SU-DHL-6 (cell line): ENCODE measurements around the gene LYSMD3.

Experiments
- H2AFZ ChIP-seq: fragments of 200-600 bp; sonication (generic); 2 replicates; pipeline ENCODE4 v1.6.1; 2014; ENCODE audit warnings: low read depth, mild to moderate bottlenecking, moderate library complexity, mixed read lengths, antibody characterized with exemption, low read length; ENCODE audit not compliant: severe bottlenecking
- H3F3A ChIP-seq: fragments of 200-600 bp; shearing (Covaris generic); 2 replicates; pipeline ENCODE4 v1.6.0; 2016; ENCODE audit warnings: antibody characterized with exemption, mild to moderate bottlenecking; ENCODE audit not compliant: insufficient read depth
- H3K27ac ChIP-seq: fragments of 200-600 bp; sonication (generic); 2 replicates; pipeline ENCODE4 v1.5.1; 2016; ENCODE audit warnings: low read depth, mild to moderate bottlenecking, low read length, moderate library complexity, mixed read lengths
- H3K27me3 ChIP-seq: fragments of 200-600 bp; sonication (generic), shearing (Covaris generic); 2 replicates; pipeline ENCODE4 v1.6.0; 2014; ENCODE audit warnings: mild to moderate bottlenecking, low read length
- H3K36me3 ChIP-seq: fragments of 200-600 bp; sonication (generic); 2 replicates; pipeline ENCODE4 v1.6.1; 2014; ENCODE audit warnings: mild to moderate bottlenecking, low read length, mixed read lengths
- H3K4me2 ChIP-seq: fragments of 300-600, 200-600 bp; shearing (Covaris generic), sonication (generic); 2 replicates; pipeline ENCODE4 v1.6.0; 2014; ENCODE audit warnings: low read length, low read depth, mild to moderate bottlenecking; ENCODE audit not compliant: poor library complexity, severe bottlenecking
- H3K4me3 ChIP-seq: fragments of 200-600 bp; sonication (generic); 2 replicates; pipeline ENCODE4 v1.5.1; 2014; ENCODE audit warnings: antibody characterized with exemption, low read length, mild to moderate bottlenecking, mixed read lengths; ENCODE audit not compliant: insufficient read depth, poor library complexity, severe bottlenecking
- H3K79me2 ChIP-seq: fragments of 200-600 bp; sonication (generic); 2 replicates; pipeline ENCODE4 v1.6.1; 2014; ENCODE audit warnings: mild to moderate bottlenecking, low read length, moderate library complexity; ENCODE audit not compliant: insufficient read depth
- H3K9ac ChIP-seq: fragments of 200-600 bp; sonication (generic); 2 replicates; pipeline ENCODE4 v1.7.0; 2014; ENCODE audit warnings: mild to moderate bottlenecking, low read length
- H3K9me2 ChIP-seq: fragments of 200-600 bp; sonication (generic); replicated peaks from 2 replicates; pipeline ENCODE4 v1.6.1; 2014; ENCODE audit warnings: low read length; ENCODE audit not compliant: insufficient read depth
- H3K9me3 ChIP-seq: fragments of 200-600 bp; sonication (generic); 2 replicates; pipeline ENCODE4 v1.6.1; 2014; ENCODE audit warnings: low read length, mixed read lengths; ENCODE audit not compliant: insufficient read depth
- H4K20me1 ChIP-seq: fragments of 200-600 bp; sonication (generic); 2 replicates; pipeline ENCODE4 v1.6.1; 2014; ENCODE audit warnings: low read depth, mild to moderate bottlenecking, antibody characterized with exemption, low read length, moderate library complexity, mixed read lengths
- EZH2phosphoT487 ChIP-seq: fragments of 200-600 bp; sonication (generic), shearing (Covaris generic); conservative IDR thresholded peaks from 2 replicates; pipeline ENCODE4 v1.6.1; 2018; ENCODE audit warnings: mild to moderate bottlenecking, antibody characterized with exemption, low read length, moderate library complexity, mixed read lengths
- TF ChIP-seq, protein P1 (sequence below): fragments of 200-600 bp; sonication (generic); IDR thresholded peaks from one replicate; pipeline ENCODE4 v1.5.1; 2017; ENCODE audit warnings: antibody characterized with exemption, mild to moderate bottlenecking, low read length, moderate library complexity; ENCODE audit not compliant: insufficient read depth, poor library complexity, severe bottlenecking

Gene LYSMD3

DNA sequence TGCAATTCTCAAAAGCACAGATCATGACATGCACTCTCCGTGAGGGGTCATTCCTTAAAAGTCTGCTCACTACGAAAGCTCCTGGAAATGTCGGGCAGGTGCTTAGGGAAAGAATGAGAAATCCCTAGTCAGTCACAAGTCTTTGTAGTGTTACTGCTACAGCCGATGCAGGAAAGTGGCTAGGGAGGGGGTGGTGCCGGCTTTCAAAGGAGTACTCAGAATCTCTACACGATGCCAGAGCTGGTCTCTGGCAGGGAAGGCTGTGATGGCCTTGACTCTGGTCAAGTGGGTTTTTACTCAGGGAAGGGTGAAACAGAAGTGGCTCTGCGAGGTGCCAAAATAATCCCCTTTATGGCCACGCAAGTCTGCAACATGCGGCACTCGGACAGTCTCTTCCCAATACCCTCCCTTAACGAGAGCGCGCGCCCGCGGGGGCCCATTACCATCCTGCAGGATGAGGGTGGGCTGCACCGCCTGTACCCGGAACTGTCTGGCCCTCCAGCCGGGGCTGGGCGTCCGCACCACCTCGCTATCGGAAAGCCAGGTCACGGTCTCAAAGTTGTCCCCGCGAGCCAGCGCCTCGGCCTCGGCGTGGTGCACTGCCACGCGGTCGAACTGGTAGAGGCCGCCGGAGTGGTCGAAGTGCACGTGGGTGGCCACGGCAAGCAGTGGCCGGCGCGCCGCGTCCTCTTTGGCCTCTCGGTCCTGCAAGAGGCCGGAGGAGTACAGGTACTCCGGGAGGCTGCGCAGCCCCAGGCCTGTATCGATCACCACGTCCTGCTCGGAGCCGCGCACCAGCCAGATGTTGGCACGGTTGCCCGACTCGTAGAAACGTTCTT lies 55.8 kb downstream of the LYSMD3 start:
- no peak for TF ChIP-seq EZH2phosphoT487
- TF ChIP-seq, protein P1, sequence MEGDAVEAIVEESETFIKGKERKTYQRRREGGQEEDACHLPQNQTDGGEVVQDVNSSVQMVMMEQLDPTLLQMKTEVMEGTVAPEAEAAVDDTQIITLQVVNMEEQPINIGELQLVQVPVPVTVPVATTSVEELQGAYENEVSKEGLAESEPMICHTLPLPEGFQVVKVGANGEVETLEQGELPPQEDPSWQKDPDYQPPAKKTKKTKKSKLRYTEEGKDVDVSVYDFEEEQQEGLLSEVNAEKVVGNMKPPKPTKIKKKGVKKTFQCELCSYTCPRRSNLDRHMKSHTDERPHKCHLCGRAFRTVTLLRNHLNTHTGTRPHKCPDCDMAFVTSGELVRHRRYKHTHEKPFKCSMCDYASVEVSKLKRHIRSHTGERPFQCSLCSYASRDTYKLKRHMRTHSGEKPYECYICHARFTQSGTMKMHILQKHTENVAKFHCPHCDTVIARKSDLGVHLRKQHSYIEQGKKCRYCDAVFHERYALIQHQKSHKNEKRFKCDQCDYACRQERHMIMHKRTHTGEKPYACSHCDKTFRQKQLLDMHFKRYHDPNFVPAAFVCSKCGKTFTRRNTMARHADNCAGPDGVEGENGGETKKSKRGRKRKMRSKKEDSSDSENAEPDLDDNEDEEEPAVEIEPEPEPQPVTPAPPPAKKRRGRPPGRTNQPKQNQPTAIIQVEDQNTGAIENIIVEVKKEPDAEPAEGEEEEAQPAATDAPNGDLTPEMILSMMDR: no peak
- no peaks in the 10 kb centered on the region for H3K36me3 ChIP-seq
- peak overlapping the region; percentile 72 for H2AFZ ChIP-seq
- H3K9me2 ChIP-seq: no peaks in the 10 kb centered on the region
- peak overlapping the region; percentile 82 for H3K4me3 ChIP-seq
- peak overlapping the region; percentile 80 for H3K4me2 ChIP-seq
- peak overlapping the region; percentile 82 for H3K9ac ChIP-seq
- H4K20me1 ChIP-seq: no peaks in the 10 kb centered on the region
- H3K27ac ChIP-seq: peak overlapping the region; percentile 68
- peaks cover 78% of the 10 kb centered on the region for H3K79me2 ChIP-seq
- H3K9me3 ChIP-seq: no peaks in the 10 kb centered on the region
- no peaks in the 10 kb centered on the region for H3K27me3 ChIP-seq
- 0 out of 2 replicates have a peak, but pooled peaks cover 4% of the 10 kb centered on the region for H3F3A ChIP-seq

DNA sequence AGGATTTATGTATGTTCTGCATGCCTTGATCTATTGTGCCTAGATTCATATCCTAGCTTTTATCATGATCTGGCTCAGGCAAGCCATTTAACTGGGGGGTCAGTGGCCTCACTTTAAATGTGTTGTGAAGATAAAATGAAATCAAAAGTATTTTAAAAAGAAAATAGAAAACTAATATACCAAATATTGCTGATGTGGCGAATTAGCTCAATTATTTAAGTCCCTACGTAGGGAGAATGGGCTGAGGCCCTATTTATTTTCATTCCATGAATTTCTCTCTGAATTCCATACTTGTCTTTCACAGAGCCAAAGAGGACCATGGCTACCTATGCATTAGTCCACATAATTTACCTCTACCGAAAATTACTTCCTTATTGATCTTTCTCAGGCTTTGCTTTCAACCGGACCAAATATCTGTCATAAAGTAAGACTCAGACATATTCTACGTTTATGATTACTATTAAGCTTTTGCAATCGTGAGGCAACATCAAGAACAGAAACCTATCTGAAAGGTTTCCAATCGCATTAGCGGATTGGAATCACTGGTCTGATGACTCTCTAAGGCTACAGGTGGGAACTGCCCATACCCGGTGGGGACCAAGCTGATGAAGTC lies 56.5 kb downstream of the LYSMD3 start:
- H4K20me1 ChIP-seq: no peaks in the 10 kb centered on the region
- no peaks in the 10 kb centered on the region for H3K9me3 ChIP-seq
- H3K9me2 ChIP-seq: no peaks in the 10 kb centered on the region
- TF ChIP-seq, protein P1: no peak
- no peak for TF ChIP-seq EZH2phosphoT487
- H3K9ac ChIP-seq: peak overlapping the region; percentile 82
- H3F3A ChIP-seq: 0 out of 2 replicates have a peak, but pooled peaks cover 4% of the 10 kb centered on the region
- H3K4me3 ChIP-seq: peak overlapping the region; percentile 82
- peaks cover 76% of the 10 kb centered on the region for H3K79me2 ChIP-seq
- H3K27ac ChIP-seq: no peak overlapping the region
- H3K4me2 ChIP-seq: peak overlapping the region; percentile 80
- H3K27me3 ChIP-seq: no peaks in the 10 kb centered on the region
- H2AFZ ChIP-seq: peak overlapping the region; percentile 72
- H3K36me3 ChIP-seq: no peaks in the 10 kb centered on the region; the same call in 1 of the 2 replicates
